Hindlimb muscle (tissue), 1 donor: Measurements from ENCODE around the gene ZSCAN20. TPM values are rescaled to one million over a fixed set of nuclear protein-coding genes. Genes with fewer than 3 reads are reported as not detected.

Experiments used
- DNase-seq: peaks from one replicate; pipeline ENCODE4 v3.0.0-alpha.2; 2013
- polyA plus RNA-seq: library from polyadenylated mRNA; unstranded; fragments of 120-200 nt; gene quantifications from one replicate; pipeline ENCODE4 v1.2.1, GENCODE V29; 2013; ENCODE audit not compliant: insufficient read length

Gene ZSCAN20
- polyA plus RNA-seq, 1 donor: 2.8 TPM

GRCh38 chr1:33541966-33542365, 69.5 kb downstream of the ZSCAN20 start:
- no peak for DNase-seq

Other genes starting within 250 kb of the ZSCAN20 start
- gene ZNF362, start 216.2 kb upstream of the ZSCAN20 start, polyA plus RNA-seq: 35.1 TPM
- gene A3GALT2, start 151.5 kb upstream of the ZSCAN20 start, polyA plus RNA-seq: not detected
- 77.9 TPM for gene PHC2, start 41.5 kb upstream of the ZSCAN20 start, polyA plus RNA-seq